ENCODE results near the gene CBLN2.

Gene CBLN2

DNA sequence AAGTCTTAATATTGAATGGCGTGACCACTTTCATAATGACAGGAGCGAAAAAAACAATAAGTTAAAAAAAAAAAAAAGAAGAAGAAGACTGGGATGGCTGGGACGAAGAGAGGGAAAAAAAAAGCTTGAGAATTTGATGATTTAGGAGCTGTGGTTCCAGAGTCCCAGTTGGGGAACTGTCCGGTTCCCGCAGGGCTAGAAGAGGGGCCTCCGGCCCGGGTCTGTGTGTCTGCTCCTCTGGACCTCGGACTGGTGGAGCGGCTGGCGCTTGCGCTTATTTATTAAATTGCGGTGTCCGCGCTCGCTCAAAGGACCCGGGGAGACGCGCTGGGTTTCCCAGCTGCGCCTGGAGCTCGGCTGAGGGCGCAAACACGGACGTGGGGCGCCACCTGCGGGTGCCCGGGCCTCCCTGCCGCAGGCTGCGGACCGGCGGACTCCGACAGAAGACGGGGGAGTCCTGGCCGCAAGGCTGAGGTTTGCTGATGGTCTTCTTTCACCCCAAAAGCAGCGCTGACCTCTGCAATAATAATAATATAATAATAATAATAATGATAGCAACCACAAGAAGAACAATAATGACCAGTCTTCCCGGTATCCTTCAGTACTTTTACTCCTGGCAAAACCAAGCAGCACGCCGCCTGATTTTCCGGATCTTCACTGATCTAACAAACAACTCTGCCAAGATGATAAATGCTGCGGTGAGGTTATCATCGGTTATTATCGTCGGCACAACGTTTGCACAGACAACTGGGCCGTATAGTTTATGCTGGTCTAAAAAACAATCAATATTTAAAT lies at the start of gene CBLN2:
Gene CBLN2, minus strand, starts transcription at position 251 of the 795 bp plus-strand sequence. CDS start 2,182 bp downstream, outside the sequence.
- DNase-seq: peak; percentile 33 to 71

DNA sequence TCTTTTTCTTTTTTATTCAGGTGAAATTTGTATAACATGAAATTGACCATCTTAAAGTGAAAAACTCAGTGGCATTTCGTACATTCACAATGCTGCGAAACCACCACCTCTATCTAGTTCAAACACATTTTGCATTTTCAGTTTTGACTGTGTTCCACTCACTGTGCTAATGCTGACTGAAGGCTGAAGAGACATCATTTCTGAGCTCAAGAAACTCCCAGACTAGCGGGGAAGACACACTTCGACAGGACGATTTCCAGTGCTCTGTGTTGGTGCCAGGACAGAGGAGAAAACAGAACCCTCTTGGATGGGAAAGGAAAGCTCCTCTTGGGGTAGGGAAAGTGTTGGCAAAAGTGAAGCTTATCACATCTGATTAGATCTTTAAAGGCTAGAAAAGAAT lies 44.2 kb upstream of the CBLN2 start:
- DNase-seq: no peak

DNA sequence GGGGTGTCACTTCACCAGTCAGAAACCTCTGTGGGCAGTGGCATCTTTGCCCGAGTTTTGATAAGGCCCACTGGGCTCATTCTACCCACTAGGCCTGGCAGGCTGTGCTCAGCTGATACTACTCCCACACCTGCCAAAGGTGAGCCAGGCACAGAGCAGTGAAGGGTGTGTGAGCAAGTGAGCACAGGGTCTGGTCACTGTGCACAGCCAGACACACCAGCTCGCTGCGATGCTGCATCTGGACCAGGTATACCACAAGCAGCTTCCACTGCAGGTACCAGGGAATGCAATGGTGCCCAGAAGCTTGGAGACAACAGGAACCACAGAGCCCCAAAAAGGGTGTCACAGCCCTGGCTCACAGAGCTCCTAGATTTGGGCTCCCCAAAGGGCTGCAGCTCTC lies 40.6 kb upstream of the CBLN2 start:
- DNase-seq: no peak

DNA sequence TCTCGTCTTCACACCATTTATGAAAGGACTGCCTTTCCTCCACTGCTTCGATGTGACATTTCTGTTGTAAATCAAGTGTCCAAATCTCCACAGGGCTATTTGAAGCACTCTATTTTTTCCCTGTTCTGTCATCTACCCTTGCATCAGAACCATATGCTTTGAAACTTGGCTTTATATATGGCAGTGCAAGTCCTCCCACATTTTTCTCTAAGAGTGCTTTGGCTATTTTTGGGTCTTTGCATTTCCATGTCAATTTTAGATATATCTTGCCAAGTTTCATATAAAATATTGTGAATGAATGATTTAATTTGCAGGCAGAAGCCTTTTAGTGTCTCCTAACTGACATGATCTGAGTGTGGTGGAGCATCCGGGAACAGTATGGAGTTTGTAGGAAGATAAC lies 37.8 kb upstream of the CBLN2 start:
- no peak for DNase-seq

DNA sequence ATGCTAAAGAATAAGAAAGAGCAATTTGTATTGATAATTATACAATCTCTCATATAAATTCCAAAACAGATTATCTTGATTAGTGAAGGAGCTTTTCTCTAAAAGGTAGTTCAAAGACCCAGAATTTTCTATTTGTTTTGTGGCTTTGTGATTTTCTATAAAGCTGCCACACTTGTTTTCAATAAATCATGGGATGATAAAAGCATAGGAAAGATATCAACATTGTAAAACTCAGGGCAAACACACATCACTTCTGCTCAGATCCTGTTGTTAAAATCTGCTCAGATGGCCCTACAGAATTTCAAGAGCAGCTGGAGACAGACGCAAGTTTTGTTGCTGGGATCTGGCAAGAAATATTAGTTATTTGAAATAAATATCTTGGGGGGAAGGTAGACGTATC lies 28.8 kb upstream of the CBLN2 start:
- no peak for DNase-seq

DNA sequence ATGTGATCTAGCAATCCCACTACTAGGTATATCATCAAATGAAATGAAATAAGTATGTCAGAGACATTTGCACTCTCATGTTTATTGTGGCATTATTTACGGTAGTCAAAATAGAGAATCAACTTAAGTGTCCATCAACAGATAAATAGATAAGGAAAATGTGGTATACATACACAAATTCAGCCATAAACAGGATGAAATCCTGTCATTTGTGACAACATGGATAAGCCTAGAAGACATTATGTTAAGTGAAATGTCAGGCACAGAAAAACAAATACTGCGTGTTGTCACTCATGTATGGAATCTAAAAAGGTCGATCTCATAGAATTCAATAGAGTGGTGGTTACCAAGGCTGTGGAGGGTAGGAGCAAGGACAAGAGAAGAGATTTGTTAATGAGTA lies 22.1 kb upstream of the CBLN2 start:
- no peak for DNase-seq

DNA sequence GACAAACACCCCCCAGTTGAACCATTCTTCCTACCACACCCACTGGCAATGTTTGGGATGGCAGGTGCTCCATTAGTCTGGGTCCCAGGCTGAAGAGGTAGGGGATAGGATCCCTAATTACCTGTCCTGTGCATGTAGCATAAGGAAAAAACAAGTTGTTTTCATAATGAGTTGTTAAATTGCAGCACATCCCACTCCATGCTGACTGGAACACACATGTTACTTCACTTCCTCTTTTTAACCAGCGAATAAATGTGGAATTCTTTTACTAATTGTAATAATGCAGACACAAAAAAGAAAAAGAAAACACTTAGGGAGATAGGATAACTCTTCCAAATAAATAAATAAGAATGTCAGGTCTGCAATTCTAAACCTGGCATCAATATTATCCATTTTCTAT lies 11.8 kb upstream of the CBLN2 start:
- no peak for DNase-seq

DNA sequence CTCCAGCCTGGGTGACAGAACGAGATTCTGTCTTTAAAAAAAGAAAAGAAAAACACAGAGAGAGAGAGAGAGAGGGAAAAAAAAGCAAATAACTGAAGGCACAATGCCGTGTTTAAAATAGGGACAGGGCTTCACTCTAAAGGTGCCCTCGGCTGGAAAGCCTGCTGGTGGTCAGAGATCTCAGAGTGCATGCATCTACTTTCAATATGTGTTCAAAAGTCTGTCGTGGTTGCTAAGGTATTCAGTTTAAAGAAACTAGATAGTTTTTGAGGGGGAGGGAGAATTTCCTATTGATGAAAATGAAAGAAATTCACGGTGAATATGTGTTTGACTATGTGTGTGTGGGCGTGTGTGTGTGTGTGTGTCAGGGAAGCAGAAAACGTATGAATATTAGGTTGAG lies 11.0 kb upstream of the CBLN2 start:
- no peak for DNase-seq

DNA sequence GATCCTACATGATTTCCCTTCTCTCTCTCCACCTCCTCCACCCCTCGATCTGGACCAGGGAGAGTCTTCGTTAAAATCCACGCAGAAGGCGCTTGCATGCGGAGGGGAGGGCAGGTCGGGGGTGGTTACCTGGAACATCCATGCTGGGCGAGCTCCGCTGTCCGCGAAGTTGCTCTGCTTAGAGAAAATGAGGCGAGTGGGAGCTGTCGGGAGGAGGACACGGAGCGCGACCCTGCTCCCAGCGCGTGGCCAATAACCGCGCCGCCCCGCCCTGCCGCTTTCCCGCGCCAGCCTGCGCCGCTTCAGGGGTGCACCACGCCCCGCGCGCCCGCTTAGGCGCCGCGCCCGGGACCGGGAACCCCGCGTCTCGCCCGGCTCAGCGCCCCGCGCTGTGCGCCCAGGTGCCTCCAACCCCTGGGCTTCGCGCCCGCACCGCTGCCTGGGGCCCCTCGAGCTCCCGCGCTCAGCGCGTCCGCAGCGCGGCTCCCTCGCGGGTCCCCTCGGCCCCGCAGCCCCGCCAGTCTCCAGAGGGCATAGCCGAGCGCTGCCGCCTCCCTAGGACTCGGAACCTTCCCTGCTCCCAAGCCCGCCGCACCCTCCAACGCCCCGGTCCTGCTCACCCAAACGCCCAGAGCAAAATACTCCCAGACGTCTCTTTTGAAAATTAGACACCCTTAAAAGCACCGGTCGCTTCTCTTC lies 636 bp downstream of the CBLN2 start:
- no peak for DNase-seq

DNA sequence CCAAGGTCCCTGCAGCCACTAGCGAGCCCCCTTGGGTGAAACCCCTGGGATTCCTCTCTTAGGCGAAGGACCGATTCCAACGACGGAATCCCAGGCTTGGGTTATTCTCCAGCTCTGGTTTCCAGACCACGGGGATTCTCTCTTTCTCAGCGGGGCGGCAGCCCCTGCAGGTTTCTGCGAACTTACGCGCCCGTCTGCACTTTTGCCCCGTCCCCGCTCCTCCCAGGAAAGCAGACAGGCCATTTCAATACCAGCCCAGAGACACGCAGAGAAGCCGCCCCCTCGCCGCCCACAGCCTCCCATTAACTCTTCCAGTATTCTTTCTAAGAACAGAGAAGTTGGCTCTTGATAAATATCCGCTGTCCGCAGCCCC lies 1.2 kb downstream of the CBLN2 start:
- DNase-seq: no peak

DNA sequence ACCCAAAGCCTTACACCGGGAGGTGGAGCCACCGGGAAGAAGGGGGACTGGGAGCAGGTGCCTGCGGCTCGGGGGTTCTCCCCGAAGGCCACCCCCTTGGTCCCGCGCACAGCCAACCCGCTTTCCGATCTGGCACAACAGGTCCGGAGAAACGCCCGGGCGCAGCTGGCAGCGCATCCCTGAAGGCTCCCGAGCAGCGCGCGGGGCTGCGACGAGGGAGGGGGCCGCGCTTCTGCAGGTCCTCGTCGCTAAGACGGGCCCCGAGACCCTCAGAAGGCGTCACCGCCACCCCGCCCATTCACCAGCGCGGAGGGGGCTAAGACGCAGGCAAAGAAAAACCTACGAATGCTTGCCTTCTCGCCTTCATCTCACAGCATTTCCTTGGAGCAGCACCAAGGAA lies 1.8 kb downstream of the CBLN2 start:
- no peak for DNase-seq

DNA sequence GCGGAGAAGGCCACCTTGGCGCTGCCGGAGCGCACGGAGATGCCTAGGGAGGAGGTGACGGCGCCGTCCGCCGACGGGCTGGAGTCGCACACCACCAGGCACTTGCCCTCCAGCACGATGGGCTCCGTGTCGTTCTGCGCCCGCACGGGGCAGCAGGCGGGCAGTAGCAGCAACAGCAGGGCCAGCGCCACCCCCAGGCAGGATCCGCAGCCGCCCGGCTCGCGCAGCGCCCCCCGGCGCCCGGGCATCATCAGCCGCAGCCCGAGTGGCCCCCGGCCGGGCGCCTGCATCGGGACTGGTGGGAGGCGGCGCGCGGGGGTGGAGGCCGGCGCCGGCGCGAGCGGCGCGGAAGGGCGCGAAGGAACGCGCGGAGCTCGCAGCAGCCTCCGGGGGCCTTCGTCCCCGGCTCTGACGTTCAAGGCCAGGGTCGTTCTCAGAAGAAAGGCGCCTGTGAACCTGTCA lies 2.2 kb downstream of the CBLN2 start:
- DNase-seq: no peak

DNA sequence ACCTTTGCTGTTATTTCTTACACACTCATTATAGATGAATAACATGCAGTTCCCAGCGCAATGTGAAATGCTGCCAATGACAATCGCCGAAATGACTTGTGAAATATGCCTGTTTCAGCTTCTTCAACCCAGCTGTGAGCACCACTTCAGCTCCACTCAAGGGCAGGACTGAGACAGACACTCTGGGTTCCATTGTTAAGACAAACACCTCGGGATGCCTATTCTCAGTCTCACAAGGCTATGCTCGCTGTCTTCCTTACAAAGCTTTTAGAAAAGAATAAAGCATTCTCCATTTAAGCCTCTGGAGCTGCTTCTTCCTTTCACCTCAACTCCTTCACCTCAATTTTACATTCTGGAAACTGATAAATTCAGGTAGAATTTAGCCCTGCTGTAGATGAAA lies 4.2 kb downstream of the CBLN2 start:
- peak; percentile 24 to 76 for DNase-seq

DNA sequence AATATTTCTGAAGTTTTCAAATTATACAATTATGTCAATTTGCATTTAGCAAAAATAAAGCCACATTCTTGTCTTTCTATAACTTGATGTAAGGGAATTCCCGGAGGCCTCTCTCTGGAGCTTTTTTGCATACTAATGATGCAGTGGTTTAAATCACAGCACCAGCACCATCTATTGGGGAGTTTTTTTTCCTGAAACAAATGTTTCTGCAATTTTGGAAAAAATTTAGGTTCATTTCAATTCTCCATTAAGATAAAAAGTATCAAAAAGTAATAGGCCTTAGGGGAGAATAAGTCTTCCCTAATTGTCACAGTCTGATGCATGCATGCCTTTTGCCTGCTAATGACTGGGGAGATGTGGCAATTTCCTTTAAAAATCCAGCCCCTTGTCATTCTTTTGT lies 13.5 kb downstream of the CBLN2 start:
- no peak for DNase-seq

DNA sequence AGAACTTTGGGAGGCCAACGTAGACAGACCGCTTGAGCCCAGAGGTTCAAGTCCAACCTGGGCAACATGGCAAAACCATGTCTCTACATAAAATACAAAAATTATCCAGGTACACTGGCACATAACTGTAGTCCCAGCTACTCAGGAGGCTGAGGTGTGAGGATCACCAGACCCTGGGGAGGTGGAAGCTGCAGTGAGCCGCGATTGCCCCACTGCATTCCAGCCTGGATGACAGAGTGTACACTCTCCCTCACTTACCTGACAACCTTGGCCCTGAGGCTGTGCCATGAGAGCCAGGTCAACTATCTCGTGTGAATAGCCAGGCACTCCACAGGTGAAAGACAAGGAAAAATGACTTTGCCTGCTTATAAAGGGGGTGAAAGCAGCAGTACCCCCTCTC lies 39.3 kb downstream of the CBLN2 start:
- no peak for DNase-seq

DNA sequence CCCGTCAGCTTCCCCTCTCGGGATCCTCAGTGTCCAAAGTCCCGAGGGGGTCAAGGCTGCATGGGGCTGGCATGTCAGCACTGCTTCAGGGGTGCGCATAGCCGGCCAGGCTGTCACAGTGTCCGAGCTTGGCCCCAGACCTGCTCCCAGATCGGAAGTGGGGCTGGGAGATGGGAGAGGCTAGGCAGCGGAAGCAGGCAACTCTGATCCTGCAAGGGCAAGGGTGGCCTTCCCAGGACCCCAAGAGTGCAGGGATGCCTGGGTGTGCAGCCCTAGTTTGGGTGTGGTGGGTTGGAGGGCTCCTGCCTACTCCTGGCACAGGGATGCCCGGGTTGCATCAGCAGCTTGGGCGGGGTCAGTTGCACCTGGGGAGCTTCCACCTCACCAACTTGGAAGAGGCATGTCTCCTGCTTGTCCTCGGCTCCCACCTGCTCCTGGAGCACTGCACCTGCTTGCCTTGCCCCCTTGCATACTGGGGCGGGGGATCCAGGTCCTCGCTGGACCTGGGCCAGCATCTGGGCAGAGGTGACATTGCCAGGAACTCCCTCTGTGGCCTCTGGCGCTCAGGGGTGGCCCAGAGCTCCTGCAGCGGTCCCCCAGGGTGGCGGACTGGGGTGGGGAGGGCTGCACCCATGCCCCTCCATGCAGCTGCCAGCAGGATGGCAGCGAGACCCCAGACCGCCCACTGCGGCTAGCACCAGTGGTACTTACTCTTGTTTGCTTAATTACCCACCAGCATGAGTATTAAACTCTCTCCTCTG lies 41.3 kb downstream of the CBLN2 start:
- no peak for DNase-seq

DNA sequence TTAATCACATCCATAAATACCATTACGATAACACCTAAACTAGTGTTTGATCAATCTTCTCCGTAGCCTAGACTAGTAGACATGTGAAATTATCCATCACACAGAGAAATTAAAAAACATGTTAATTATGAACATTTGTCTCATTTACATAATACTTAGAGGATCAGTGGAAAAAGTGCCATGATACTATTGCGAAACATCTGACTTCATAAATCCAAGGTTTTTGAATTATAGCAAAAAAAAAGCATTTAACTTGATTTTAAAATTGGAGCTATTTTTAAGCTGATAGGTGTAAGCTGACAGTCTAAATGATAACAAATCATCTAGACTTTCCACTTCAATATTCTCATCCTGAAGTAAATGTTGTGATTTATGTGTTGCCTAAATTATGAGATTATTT lies 51.6 kb downstream of the CBLN2 start:
- DNase-seq: no peak

All from NCI-H187 (cell line).